Activated T-helper 2 cell treated with anti-CD3 and anti-CD28 coated beads, Interferon-gamma antibody, Interleukin-2, Interleukin-4, amounts not matched to agents 10 μg/mL and 5 μg/mL and 100 μg/mL, durations not matched to agents 14 hours and 24 hours and 36 hours (primary cell): ENCODE results near the gene GBX1. TPM values are rescaled to one million over a fixed set of nuclear protein-coding genes. Genes with fewer than 3 reads are reported as not detected.

Experiments used
- DNase-seq: peaks from one replicate; pipeline ENCODE4 v3.0.0; 2021; ENCODE audit warnings: low spot score
- H3K27ac Mint-ChIP-seq: one replicate; pipeline ENCODE4 v1.8.0; 2021; ENCODE audit warnings: mixed read lengths
- H3K27me3 Mint-ChIP-seq: one replicate; pipeline ENCODE4 v1.8.0; 2021; ENCODE audit warnings: low read depth, mixed read lengths
- H3K36me3 Mint-ChIP-seq: one replicate; pipeline ENCODE4 v1.8.0; 2021; ENCODE audit warnings: low read depth, mixed read lengths
- H3K4me1 Mint-ChIP-seq: one replicate; pipeline ENCODE4 v1.8.0; 2021; ENCODE audit warnings: low read depth, mixed read lengths
- H3K4me3 Mint-ChIP-seq: one replicate; pipeline ENCODE4 v1.8.0; 2021; ENCODE audit warnings: low read depth, mild to moderate bottlenecking, moderate library complexity, mixed read lengths
- H3K9me3 Mint-ChIP-seq: one replicate; pipeline ENCODE4 v1.8.0; 2021; ENCODE audit warnings: mixed read lengths
- intact Hi-C: fragments of 100-400 bp; cut with micrococcal nuclease; formaldehyde crosslinking; loops from one replicate; pipeline ENCODE4 v1.15.1; 2023
- total RNA-seq: library from RNA; stranded (reverse); gene quantifications from 2 replicates; pipeline ENCODE4 v1.2.3, GENCODE V29; 2022

GBX1 gene
- total RNA-seq, 1 donor from 2014 or later, result not detected

- peaks cover 13% of the 10 kb centered on the region for H3K27me3 Mint-ChIP-seq
- no peak overlapping the region for H3K4me3 Mint-ChIP-seq
- H3K36me3 Mint-ChIP-seq, result no peaks in the 10 kb centered on the region
- H3K4me1 Mint-ChIP-seq, result peaks cover 22% of the 10 kb centered on the region
- H3K9me3 Mint-ChIP-seq, result no peaks in the 10 kb centered on the region
- intact Hi-C loops, result no loop called here
- DNase-seq, result no peak
- no peak overlapping the region for H3K27ac Mint-ChIP-seq
Observed at GRCh38 chr7:151204383-151205032, 37.0 kb upstream of the GBX1 start.

DNA sequence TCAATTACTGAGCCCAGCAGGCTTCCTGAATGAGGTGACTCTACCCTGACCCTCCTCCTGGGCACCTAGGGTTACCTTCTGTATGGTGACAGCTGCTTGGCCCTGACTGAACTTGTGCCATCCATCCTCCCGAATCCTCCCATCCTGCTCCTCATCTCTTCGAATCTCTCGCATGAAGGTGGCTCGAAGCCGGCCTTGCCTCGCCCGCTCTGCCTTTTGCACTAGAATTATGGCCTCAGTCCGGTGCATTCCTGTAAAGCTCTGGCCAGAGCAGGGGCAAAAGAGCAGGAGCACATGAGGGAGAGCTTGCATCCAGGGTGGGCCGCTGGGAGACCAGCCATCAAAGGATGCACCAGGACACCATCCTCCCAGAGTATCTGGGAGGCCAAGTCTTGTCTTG is 35.3 kb upstream of the GBX1 start:
- peaks cover 17% of the 10 kb centered on the region for H3K4me1 Mint-ChIP-seq
- H3K4me3 Mint-ChIP-seq, result no peak overlapping the region
- DNase-seq, result no peak
- H3K27me3 Mint-ChIP-seq, result peaks cover 13% of the 10 kb centered on the region
- intact Hi-C loops, result no loop called here
- H3K27ac Mint-ChIP-seq, result no peak overlapping the region
- H3K36me3 Mint-ChIP-seq, result no peaks in the 10 kb centered on the region
- H3K9me3 Mint-ChIP-seq, result no peaks in the 10 kb centered on the region

GRCh38 chr7:151201751-151202150 is 34.3 kb upstream of the GBX1 start:
- Mint-ChIP-seq H3K9me3 (no peaks in the 10 kb centered on the region), H3K36me3 (no peaks in the 10 kb centered on the region), H3K27me3 (peaks cover 13% of the 10 kb centered on the region), H3K4me3 (no peak overlapping the region), H3K27ac (no peak overlapping the region), H3K4me1 (peaks cover 6% of the 10 kb centered on the region)
- DNase-seq, result no peak
- intact Hi-C loops, result no loop called here

DNA sequence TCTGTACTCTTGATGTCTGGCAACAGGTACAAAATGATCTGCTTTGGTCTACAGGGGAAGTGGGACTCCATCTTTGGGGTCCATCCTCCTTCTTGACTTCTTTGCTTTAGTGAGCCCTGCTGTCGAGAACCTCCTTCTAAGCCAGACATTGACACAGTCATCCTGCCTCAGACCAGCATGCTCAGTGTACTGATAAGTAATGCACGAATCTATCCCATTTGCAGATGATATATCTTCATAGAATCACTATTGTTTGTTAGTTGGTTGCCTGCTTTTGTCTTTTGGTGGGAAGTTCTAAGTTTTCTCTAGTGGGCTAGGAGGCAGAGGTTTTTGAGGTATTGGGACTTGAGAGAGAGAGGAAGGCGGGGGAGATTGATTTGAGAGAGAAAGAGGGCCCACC is 33.9 kb upstream of the GBX1 start:
- intact Hi-C loops, result no loop called here
- Mint-ChIP-seq H3K27ac (no peak overlapping the region), H3K36me3 (no peaks in the 10 kb centered on the region), H3K27me3 (peaks cover 13% of the 10 kb centered on the region), H3K4me3 (no peak overlapping the region), H3K4me1 (peaks cover 3% of the 10 kb centered on the region), H3K9me3 (no peaks in the 10 kb centered on the region)
- no peak for DNase-seq

DNA sequence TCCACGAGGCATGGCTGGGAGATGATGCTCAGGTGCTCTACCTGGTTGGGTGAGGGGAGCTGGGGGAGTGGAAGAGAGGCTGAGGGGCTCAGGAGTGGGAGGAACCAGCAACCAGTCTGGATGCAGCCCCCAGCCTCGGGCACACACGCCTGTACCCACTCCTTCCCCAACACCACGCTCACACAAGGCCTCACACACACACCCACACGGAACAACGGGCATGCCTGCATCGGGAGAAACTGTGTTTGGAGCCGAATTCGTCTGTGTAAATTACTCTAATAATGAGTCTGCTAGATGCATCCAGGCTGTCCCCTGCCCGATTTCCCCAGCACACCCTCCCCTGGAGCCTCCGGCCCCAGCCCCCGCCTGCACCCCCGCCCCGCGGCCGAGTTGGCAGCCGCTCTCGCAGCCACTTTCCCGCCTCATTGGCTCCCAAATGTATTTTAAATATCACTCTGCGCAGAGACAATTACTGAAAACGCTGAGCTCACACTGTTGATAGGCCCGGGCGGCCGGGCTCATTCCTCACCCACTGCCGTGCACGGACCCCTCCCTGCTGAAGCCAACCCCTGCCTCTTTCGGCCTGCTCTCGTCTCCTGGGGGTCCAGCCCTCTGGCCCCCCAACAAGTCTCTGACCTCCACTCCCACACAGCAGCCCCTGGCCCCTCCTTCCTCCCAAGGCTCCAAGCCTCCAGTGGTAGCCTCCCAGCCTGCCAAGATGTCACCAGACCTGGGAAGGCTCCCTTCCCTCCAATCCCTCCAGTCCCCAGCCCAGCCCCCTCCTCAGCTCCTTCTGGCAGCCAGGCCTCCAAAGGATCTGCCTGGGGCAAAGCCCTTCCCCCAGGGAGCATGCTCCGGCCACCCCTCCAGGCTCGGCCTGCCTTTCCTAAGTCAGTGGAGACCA is 31.7 kb upstream of the GBX1 start:
- Mint-ChIP-seq H3K36me3 (no peaks in the 10 kb centered on the region), H3K27me3 (peaks cover 14% of the 10 kb centered on the region), H3K27ac (no peak overlapping the region), H3K4me1 (no peaks in the 10 kb centered on the region), H3K4me3 (no peak overlapping the region), H3K9me3 (no peaks in the 10 kb centered on the region)
- intact Hi-C loops, result no loop called here
- DNase-seq, result no peak

DNA sequence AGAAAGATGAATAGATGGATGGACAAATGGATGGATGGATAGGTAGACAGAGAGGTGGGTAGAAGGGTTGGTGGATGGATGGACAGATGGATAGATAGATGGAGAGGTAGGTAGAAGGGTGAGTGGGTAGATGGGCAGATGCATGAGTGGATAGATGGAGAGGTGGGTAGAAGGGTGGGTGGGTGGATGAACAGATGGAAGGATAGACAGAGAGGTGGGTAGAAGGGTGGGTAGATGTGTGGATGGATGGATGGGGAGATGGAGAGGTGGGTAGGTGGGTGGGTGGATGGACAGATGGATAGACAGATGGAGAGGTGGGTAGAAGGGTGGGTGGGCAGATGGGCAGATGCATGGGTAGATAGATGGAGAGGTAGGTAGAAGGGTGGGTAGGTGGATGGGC is 30.4 kb upstream of the GBX1 start:
- intact Hi-C loops, result no loop called here

DNA sequence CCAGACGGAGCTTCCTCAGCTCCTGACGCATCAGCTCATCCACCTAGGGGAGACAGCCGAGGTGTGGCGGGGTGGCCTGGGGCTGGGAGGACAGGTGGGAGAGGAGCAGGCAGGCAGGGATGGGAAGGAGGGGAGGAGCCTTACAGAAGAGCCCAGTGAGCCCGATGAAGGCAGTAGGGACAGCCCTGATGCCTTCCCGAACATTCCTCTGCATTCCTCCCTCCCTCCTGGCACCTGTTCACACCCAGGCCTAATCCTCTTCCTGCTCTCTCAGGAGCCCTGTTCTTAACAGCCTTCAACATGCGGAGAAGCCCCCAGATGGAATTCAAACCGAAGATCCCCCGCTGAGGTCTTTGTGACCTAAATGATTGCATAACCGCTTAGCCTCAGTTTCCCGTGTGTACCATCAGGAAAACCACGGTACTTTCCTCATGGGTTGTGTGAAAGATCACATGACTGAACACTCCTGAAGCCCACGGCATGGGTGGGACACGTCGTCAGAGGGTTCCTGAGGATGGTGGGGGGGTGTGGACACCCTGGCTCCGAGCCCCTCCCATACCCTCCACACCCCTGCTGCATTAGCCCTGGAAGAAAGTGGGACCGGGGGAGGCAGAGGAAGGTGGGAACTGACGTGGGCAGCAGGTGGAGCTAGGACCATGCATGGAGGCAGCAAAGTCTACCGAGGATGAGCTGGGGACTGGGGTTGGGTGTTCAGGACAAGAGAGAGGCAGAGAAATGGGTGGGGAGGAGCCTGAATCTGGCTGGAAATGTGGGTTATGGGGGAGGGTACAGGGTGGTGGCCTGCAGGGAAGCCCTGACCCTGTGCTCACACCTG is 28.3 kb upstream of the GBX1 start:
- DNase-seq, result no peak
- intact Hi-C loops, result no loop called here
- Mint-ChIP-seq H3K27me3 (peaks cover 5% of the 10 kb centered on the region), H3K4me1 (no peaks in the 10 kb centered on the region), H3K4me3 (no peak overlapping the region), H3K27ac (no peak overlapping the region), H3K9me3 (no peaks in the 10 kb centered on the region), H3K36me3 (no peaks in the 10 kb centered on the region)

More for the DNA sequence above, 30.4 kb upstream of the GBX1 start:
- H3K4me3 Mint-ChIP-seq, result no peak overlapping the region
- H3K27me3 Mint-ChIP-seq, result peaks cover 14% of the 10 kb centered on the region
- H3K9me3 Mint-ChIP-seq, result no peaks in the 10 kb centered on the region
- H3K4me1 Mint-ChIP-seq, result no peaks in the 10 kb centered on the region
- DNase-seq, result no peak
- no peaks in the 10 kb centered on the region for H3K36me3 Mint-ChIP-seq
- H3K27ac Mint-ChIP-seq, result no peak overlapping the region

- H3K36me3 Mint-ChIP-seq, result no peaks in the 10 kb centered on the region
- H3K4me3 Mint-ChIP-seq, result no peak overlapping the region
- no peaks in the 10 kb centered on the region for H3K9me3 Mint-ChIP-seq
- no peaks in the 10 kb centered on the region for H3K4me1 Mint-ChIP-seq
- intact Hi-C loops, result no loop called here
- no peak overlapping the region for H3K27ac Mint-ChIP-seq
- DNase-seq, result no peak
- peaks cover 11% of the 10 kb centered on the region for H3K27me3 Mint-ChIP-seq
Observed at GRCh38 chr7:151194188-151194587, 26.7 kb upstream of the GBX1 start.

GRCh38 chr7:151193203-151193978 is 25.9 kb upstream of the GBX1 start:
- Mint-ChIP-seq H3K4me3 (no peak overlapping the region), H3K27me3 (peaks cover 13% of the 10 kb centered on the region), H3K9me3 (no peaks in the 10 kb centered on the region), H3K4me1 (no peaks in the 10 kb centered on the region), H3K36me3 (no peaks in the 10 kb centered on the region), H3K27ac (no peak overlapping the region)
- no peak for DNase-seq
- intact Hi-C loops, result no loop called here

DNA sequence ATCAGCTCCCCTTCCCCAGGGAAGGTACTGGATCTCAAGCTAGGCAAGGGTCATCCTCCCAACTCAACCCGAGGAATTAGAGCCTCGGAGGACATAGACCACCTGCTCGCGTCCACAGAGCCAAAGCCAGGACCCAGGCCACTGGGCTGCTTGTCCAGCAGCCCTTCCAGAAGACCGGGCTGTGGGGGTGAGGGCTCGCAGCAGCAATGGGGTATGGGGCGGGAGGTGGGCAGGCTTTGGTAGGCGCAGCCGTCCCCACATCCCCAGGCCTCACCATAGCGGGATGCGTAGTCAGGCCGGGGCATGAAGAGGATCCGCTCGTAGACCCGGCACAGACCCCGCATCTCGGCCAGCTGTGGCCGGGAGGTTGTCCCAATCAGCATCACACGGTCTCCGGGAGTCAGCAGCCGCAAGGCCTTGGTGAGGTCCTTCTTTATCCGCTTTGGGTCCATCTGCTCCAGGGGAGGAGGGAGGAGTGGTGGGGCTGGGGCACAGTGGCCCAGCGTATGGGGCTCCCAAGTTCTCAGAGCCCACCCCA is 24.6 kb upstream of the GBX1 start:
- H3K36me3 Mint-ChIP-seq, result no peaks in the 10 kb centered on the region

GRCh38 chr7:151191544-151191943 is 24.1 kb upstream of the GBX1 start:
- Mint-ChIP-seq H3K9me3 (no peaks in the 10 kb centered on the region), H3K27me3 (peaks cover 15% of the 10 kb centered on the region), H3K27ac (no peak overlapping the region), H3K4me1 (no peaks in the 10 kb centered on the region), H3K36me3 (no peaks in the 10 kb centered on the region), H3K4me3 (no peak overlapping the region)
- no peak for DNase-seq
- intact Hi-C loops, result no loop called here

More for the DNA sequence above, 24.6 kb upstream of the GBX1 start:
- DNase-seq, result no peak
- Mint-ChIP-seq H3K4me3 (no peak overlapping the region), H3K9me3 (no peaks in the 10 kb centered on the region), H3K4me1 (no peaks in the 10 kb centered on the region), H3K27ac (no peak overlapping the region), H3K27me3 (peaks cover 15% of the 10 kb centered on the region)
- intact Hi-C loops, result no loop called here

- H3K27me3 Mint-ChIP-seq, result peaks cover 10% of the 10 kb centered on the region
- no peak for DNase-seq
- no peaks in the 10 kb centered on the region for H3K9me3 Mint-ChIP-seq
- no peak overlapping the region for H3K4me3 Mint-ChIP-seq
- H3K4me1 Mint-ChIP-seq, result no peaks in the 10 kb centered on the region
- no peak overlapping the region for H3K27ac Mint-ChIP-seq
- intact Hi-C loops, result no loop called here
- H3K36me3 Mint-ChIP-seq, result no peaks in the 10 kb centered on the region
Observed at GRCh38 chr7:151189038-151189437, 21.5 kb upstream of the GBX1 start.
